PC-3 (cell line): Measurements from ENCODE around the gene CENPA. TPM values are rescaled to one million over a fixed set of nuclear protein-coding genes. Genes with fewer than 3 reads are reported as not detected.

ENCODE experiments used
- ATAC-seq: fragments of 200-7000 bp; cut with Tn5 transposase; 2 replicates; pipeline ENCODE4 v1.9.1; 2020; ENCODE audit warnings: mild to moderate bottlenecking, moderate library complexity
- BruUV-seq: library from RNA; stranded (reverse); fragments of 400-500 nt; replicated peaks from 2 replicates; lab custom pipeline; 2021; lab: Mats Ljungman, UMichigan
- CTCF ChIA-PET: fragments of 300-600 bp; sonication (Branson Sonifier 250); formaldehyde crosslinking; loops from one replicate; lab custom pipeline; 2022; ENCODE audit warnings: antibody characterized with exemption; lab: Charles Lee
- POLR2A ChIA-PET: fragments of 300-600 bp; sonication (Branson Sonifier 250); formaldehyde crosslinking; loops from one replicate; lab custom pipeline; 2022; ENCODE audit warnings: antibody characterized with exemption; ENCODE audit not compliant: unreplicated experiment; lab: Charles Lee
- DNase-seq: peaks from one replicate; pipeline ENCODE4 v3.0.0-alpha.2; 2015
- H2AFZ ChIP-seq: fragments of 300-600 bp; sonication (generic); 2 replicates; pipeline ENCODE4 v1.6.0; 2016; ENCODE audit warnings: antibody characterized with exemption, low read length
- H3F3A ChIP-seq: fragments of 300-600 bp; sonication (generic); one replicate; pipeline ENCODE4 v1.6.0; 2017; ENCODE audit warnings: antibody characterized with exemption, low read length, control low read depth, mild to moderate bottlenecking; ENCODE audit not compliant: unreplicated experiment
- H3K27ac ChIP-seq: fragments of 300-600 bp; sonication (generic); 2 replicates; pipeline ENCODE4 v1.5.1; 2016; ENCODE audit warnings: mild to moderate bottlenecking, low read length
- H3K27me3 ChIP-seq: fragments of 300-600 bp; sonication (generic); 2 replicates; pipeline ENCODE4 v1.6.1; 2016; ENCODE audit warnings: low read length, mixed read lengths
- H3K36me3 ChIP-seq: fragments of 300-600 bp; sonication (generic); 2 replicates; pipeline ENCODE4 v1.6.1; 2016; ENCODE audit warnings: low read depth, mixed run types, low read length, mixed read lengths
- H3K4me1 ChIP-seq: fragments of 300-600 bp; sonication (generic); 2 replicates; pipeline ENCODE4 v1.5.1; 2016; ENCODE audit warnings: low read length; ENCODE audit not compliant: insufficient read depth
- H3K4me2 ChIP-seq: fragments of 300-600 bp; sonication (generic); 2 replicates; pipeline ENCODE4 v1.6.0; 2016; ENCODE audit warnings: low read length
- H3K4me3 ChIP-seq: fragments of 300-600 bp; sonication (generic); 2 replicates; pipeline ENCODE4 v1.5.1; 2016; ENCODE audit warnings: mild to moderate bottlenecking, low read length, mixed read lengths
- H3K79me2 ChIP-seq: fragments of 300-600 bp; sonication (generic); 2 replicates; pipeline ENCODE4 v1.6.1; 2017; ENCODE audit warnings: low read length, mixed read lengths
- H3K9ac ChIP-seq: fragments of 300-600 bp; sonication (generic); 2 replicates; pipeline ENCODE4 v1.6.0; 2016; ENCODE audit warnings: mild to moderate bottlenecking, low read length
- H3K9me2 ChIP-seq: fragments of 300-600 bp; sonication (generic); replicated peaks from 2 replicates; pipeline ENCODE4 v1.6.1; 2016; ENCODE audit warnings: mixed run types, low read length, mixed read lengths
- H3K9me3 ChIP-seq: fragments of 300-600 bp; sonication (generic); 2 replicates; pipeline ENCODE4 v1.6.1; 2016; ENCODE audit warnings: low read length, mixed read lengths
- H4K20me1 ChIP-seq: fragments of 300-600 bp; sonication (generic); 2 replicates; pipeline ENCODE4 v1.6.1; 2016; ENCODE audit warnings: low read length, mixed read lengths
- CTCF ChIP-seq: fragments of 300-600 bp; sonication (generic); conservative IDR thresholded peaks from 2 replicates; pipeline ENCODE4 v1.5.1; 2017; ENCODE audit warnings: antibody characterized with exemption, low read depth, mild to moderate bottlenecking, low read length
- EZH2 ChIP-seq: fragments of 300-600 bp; sonication (generic); IDR thresholded peaks from one replicate; pipeline ENCODE4 v1.6.1; 2017; ENCODE audit warnings: antibody characterized with exemption, mild to moderate bottlenecking, low read length; ENCODE audit not compliant: unreplicated experiment
- EZH2phosphoT487 ChIP-seq: fragments of 300-600 bp; sonication (generic); IDR thresholded peaks from 2 replicates; pipeline ENCODE4 v1.6.1; 2018; ENCODE audit warnings: mild to moderate bottlenecking, antibody characterized with exemption, low read length, borderline replicate concordance
- intact Hi-C: fragments of 100-400 bp; cut with micrococcal nuclease; formaldehyde crosslinking; loops from 2 replicates; pipeline ENCODE4 v1.9.0; 2023
- total RNA-seq: library from RNA; depleted of rRNA; stranded (reverse); fragments of >200 nt; gene quantifications from 2 replicates; pipeline ENCODE4 v1.2.3, GENCODE V29; 2014

CENPA gene
- total RNA-seq, 1 experiment from 2014 or later = 40.8 TPM

DNA sequence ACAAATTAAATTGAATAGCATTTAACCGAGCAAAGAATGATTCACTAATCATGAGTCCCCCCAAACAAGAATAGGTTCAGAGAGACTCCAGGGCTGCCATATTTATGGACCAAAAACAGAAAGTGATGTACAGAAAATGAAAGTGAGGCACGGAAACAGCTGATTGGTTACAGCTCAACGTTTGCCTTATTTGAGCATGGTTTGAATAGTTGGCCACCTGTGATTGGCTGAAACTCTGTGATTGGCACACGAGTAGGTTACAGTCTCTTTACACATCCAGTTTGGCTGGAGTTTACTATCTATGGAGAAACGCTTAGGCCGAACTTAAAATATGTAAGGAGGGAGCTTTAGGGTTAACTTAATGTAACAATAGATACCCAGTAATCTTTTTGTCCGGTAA is 35.1 kb downstream of the CENPA start:
- no peak overlapping the region for H2AFZ ChIP-seq
- H3K9ac ChIP-seq = no peak overlapping the region
- no peaks in the 10 kb centered on the region for H3F3A ChIP-seq
- no peak overlapping the region for H3K4me2 ChIP-seq
- no TSS peak for BruUV-seq
- no peak overlapping the region for H3K27ac ChIP-seq
- H3K4me3 ChIP-seq = no peak overlapping the region
- ATAC-seq (no peak), DNase-seq (no peak)
- H4K20me1 ChIP-seq = no peaks in the 10 kb centered on the region
- no peaks in the 10 kb centered on the region for H3K36me3 ChIP-seq
- TF ChIP-seq EZH2phosphoT487 (no peak), CTCF (no peak), EZH2 (no peak)
- H3K27me3 ChIP-seq = no peaks in the 10 kb centered on the region; the same call in 1 of the 2 replicates
- ChIA-PET CTCF (no interaction called here), POLR2A (no interaction called here)
- H3K4me1 ChIP-seq = no peaks in the 10 kb centered on the region
- H3K9me2 ChIP-seq = no peaks in the 10 kb centered on the region
- intact Hi-C loops = no loop called here
- no peaks in the 10 kb centered on the region for H3K79me2 ChIP-seq
- no peaks in the 10 kb centered on the region for H3K9me3 ChIP-seq

DNA sequence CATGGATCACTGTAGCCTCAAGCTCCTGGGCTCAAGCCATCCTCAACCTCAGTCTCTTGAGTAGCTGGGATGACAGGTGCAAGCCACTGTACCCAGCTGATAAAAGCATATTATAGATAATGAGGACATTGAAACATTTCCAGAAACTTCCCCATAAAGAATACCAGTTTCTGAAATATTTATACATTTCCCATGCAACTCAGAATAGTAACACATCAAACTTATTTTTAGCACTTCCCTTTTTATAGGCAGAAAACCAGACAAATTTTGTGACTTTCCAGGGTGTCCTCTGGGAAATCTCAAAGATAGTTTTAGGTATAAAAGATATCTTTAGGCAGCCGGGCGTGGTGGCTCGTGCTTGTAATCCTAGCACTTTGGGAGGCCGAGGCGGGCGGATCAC is 37.0 kb downstream of the CENPA start:
- POLR2A ChIA-PET = no interaction called here
- no TSS peak for BruUV-seq
- H3K27me3 ChIP-seq = peaks cover 1% of the 10 kb centered on the region; the same call in 1 of the 2 replicates
- H3K4me1 ChIP-seq = no peaks in the 10 kb centered on the region
- no peak overlapping the region for H2AFZ ChIP-seq
- H3K4me2 ChIP-seq = no peak overlapping the region
- no peaks in the 10 kb centered on the region for H3K9me3 ChIP-seq
- no peak overlapping the region for H3K9ac ChIP-seq
- CTCF ChIA-PET = no interaction called here
- no peaks in the 10 kb centered on the region for H3K36me3 ChIP-seq
- no peaks in the 10 kb centered on the region for H3K79me2 ChIP-seq
- no peak overlapping the region for H3K27ac ChIP-seq
- no peaks in the 10 kb centered on the region for H3F3A ChIP-seq
- H3K4me3 ChIP-seq = no peak overlapping the region
- TF ChIP-seq EZH2phosphoT487 (no peak), CTCF (no peak), EZH2 (no peak)
- DNase-seq = no peak
- ATAC-seq = no peak
- no peaks in the 10 kb centered on the region for H3K9me2 ChIP-seq
- H4K20me1 ChIP-seq = no peaks in the 10 kb centered on the region
- intact Hi-C loops = no loop called here

- intact Hi-C loops = no loop called here
- H3K27me3 ChIP-seq = peaks cover 43% of the 10 kb centered on the region
- no peak for TF ChIP-seq EZH2phosphoT487
- TF ChIP-seq CTCF = no peak; the same call in 1 of the 2 replicates
- no peak for TF ChIP-seq EZH2
- no peak overlapping the region for H3K9ac ChIP-seq
- no peaks in the 10 kb centered on the region for H3K36me3 ChIP-seq
- H3K79me2 ChIP-seq = no peaks in the 10 kb centered on the region
- no peak overlapping the region for H3K27ac ChIP-seq
- no peak overlapping the region for H3K4me2 ChIP-seq
- no peaks in the 10 kb centered on the region for H4K20me1 ChIP-seq
- no peaks in the 10 kb centered on the region for H3K9me3 ChIP-seq
- no peaks in the 10 kb centered on the region for H3F3A ChIP-seq
- H3K4me1 ChIP-seq = no peaks in the 10 kb centered on the region
- CTCF ChIA-PET = no interaction called here
- POLR2A ChIA-PET = no interaction called here
- DNase-seq = peak; percentile 65
- H3K4me3 ChIP-seq = no peak overlapping the region
- H3K9me2 ChIP-seq = no peaks in the 10 kb centered on the region
- no peak overlapping the region for H2AFZ ChIP-seq
- BruUV-seq = no TSS peak
- ATAC-seq = peak; percentile 40; the same call in 1 of the 2 replicates
These were observed 52.5 kb downstream of the CENPA start for GRCh38 chr2:26838121-26838906.
